Tibial artery (tissue), 4 donors: ENCODE measurements around the gene CEP72.
"Not testable (repeated sequence)": the region's sequence is repeated elsewhere in the genome, so short reads cannot be mapped to it uniquely, and the experiment has no call there.

ENCODE experiments used
- DNase-seq, 2 donors: peaks; one replicate each; pipeline ENCODE4 v3.0.0-alpha.2; 2019
- H3K27ac ChIP-seq, 2 donors: fragments of 200-600 bp; sonication (generic) in 1 of 2; 1 replicate in 1 of 2; 2 replicates in 1 of 2; pipeline ENCODE4 v1.5.1; 2018 to 2019; ENCODE audit warnings: mild to moderate bottlenecking in 1 of 2
- H3K27me3 ChIP-seq, 2 donors: fragments of 200-600 bp; sonication (generic) in 1 of 2; one replicate each; pipeline versions ENCODE4 v1.5.1 to v1.6.0; 2016 to 2019
- H3K36me3 ChIP-seq, 3 donors: fragments of 200-600 bp; sonication (generic) in 2 of 3; one replicate each; pipeline ENCODE4 v1.5.1; 2016 to 2019; ENCODE audit warnings: mild to moderate bottlenecking in 2 of 3
- H3K4me1 ChIP-seq, 4 donors: fragments of 200-600 bp; sonication (generic) in 2 of 4; 1 replicate in 3 of 4; 2 replicates in 1 of 4; pipeline ENCODE4 v1.5.1; 2016 to 2019
- H3K4me3 ChIP-seq, 2 donors: fragments of 200-600 bp; sonication (generic) in 1 of 2; 1 replicate in 1 of 2; 2 replicates in 1 of 2; pipeline ENCODE4 v1.5.1; 2018 to 2019; ENCODE audit warnings: mild to moderate bottlenecking in 2 of 2
- H3K9me3 ChIP-seq, 3 donors: fragments of 200-600 bp; sonication (generic) in 1 of 3; one replicate each; pipeline ENCODE4 v1.5.1; 2016 to 2019
- CTCF ChIP-seq, 2 experiments: fragments of 200-600 bp in 1 of 2; fragments of 450-650 bp in 1 of 2; IDR thresholded peaks; one replicate each; pipeline ENCODE4 v1.5.1; 2017 to 2019; ENCODE audit warnings: antibody characterized with exemption in 2 of 2, mild to moderate bottlenecking in 1 of 2, moderate library complexity in 1 of 2
- intact Hi-C: fragments of 100-400 bp; cut with DNase I; formaldehyde crosslinking; loops from one replicate; pipeline ENCODE4 v1.15.0; 2023; ENCODE audit warnings: low total_unique reads

The CEP72 gene

GRCh38 chr5:683551-684481 lies 71.7 kb downstream of the CEP72 start:
- Histone ChIP-seq H3K9me3 (no peaks in the 10 kb centered on the region), H3K27ac (no peak overlapping the region), H3K4me3 (no peak overlapping the region), H3K27me3 (no peaks in the 10 kb centered on the region), H3K36me3 (no peaks in the 10 kb centered on the region), H3K4me1 (no peaks in the 10 kb centered on the region)
- TF ChIP-seq CTCF (IDR thresholded peaks at IDR 0.05): no peak
- DNase-seq: no peak
- intact Hi-C loops: no loop called here

- no peak overlapping the region for H3K4me3 ChIP-seq
- no peaks in the 10 kb centered on the region for H3K9me3 ChIP-seq
- intact Hi-C loops: no loop called here
- TF ChIP-seq CTCF (IDR thresholded peaks at IDR 0.05): no peak
- H3K27me3 ChIP-seq: no peaks in the 10 kb centered on the region
- H3K4me1 ChIP-seq: no peaks in the 10 kb centered on the region
- no peak for DNase-seq
- H3K27ac ChIP-seq: no peak overlapping the region
- H3K36me3 ChIP-seq: no peaks in the 10 kb centered on the region
Measured at GRCh38 chr5:684751-685216, 72.6 kb downstream of the CEP72 start.

GRCh38 chr5:685262-686171 lies 73.4 kb downstream of the CEP72 start:
- intact Hi-C loops: no loop called here
- Histone ChIP-seq H3K27me3 (no peaks in the 10 kb centered on the region), H3K4me3 (no peak overlapping the region), H3K27ac (no peak overlapping the region), H3K9me3 (no peaks in the 10 kb centered on the region), H3K4me1 (no peaks in the 10 kb centered on the region), H3K36me3 (no peaks in the 10 kb centered on the region)
- TF ChIP-seq CTCF (IDR thresholded peaks at IDR 0.05): no peak
- no peak for DNase-seq

GRCh38 chr5:686172-686523 lies 74.0 kb downstream of the CEP72 start:
- H3K27me3 ChIP-seq, H3K36me3 ChIP-seq, H3K27ac ChIP-seq, H3K4me1 ChIP-seq, H3K9me3 ChIP-seq, intact Hi-C loops, H3K4me3 ChIP-seq, DNase-seq: not testable (repeated sequence)

- H3K36me3 ChIP-seq, H3K9me3 ChIP-seq, H3K4me3 ChIP-seq, intact Hi-C loops, H3K4me1 ChIP-seq, H3K27me3 ChIP-seq, DNase-seq, H3K27ac ChIP-seq: not testable (repeated sequence)
Measured at GRCh38 chr5:686936-687335, 74.8 kb downstream of the CEP72 start.

- intact Hi-C loops, H3K4me1 ChIP-seq, H3K27me3 ChIP-seq, H3K36me3 ChIP-seq, H3K4me3 ChIP-seq, H3K27ac ChIP-seq, DNase-seq, H3K9me3 ChIP-seq: not testable (repeated sequence)
Measured at GRCh38 chr5:688348-689010, 76.3 kb downstream of the CEP72 start.

- H3K27ac ChIP-seq, H3K36me3 ChIP-seq, H3K27me3 ChIP-seq, H3K9me3 ChIP-seq, DNase-seq, H3K4me1 ChIP-seq, H3K4me3 ChIP-seq: not testable (repeated sequence)
- intact Hi-C loops: loop anchor here (5.0 kb wide), 1 partner anchor 92 kb away; the partner anchor contains the start of gene ZDHHC11B
Measured at GRCh38 chr5:690293-690692, 78.2 kb downstream of the CEP72 start.

- DNase-seq, H3K36me3 ChIP-seq, H3K27ac ChIP-seq, H3K27me3 ChIP-seq, H3K9me3 ChIP-seq, H3K4me1 ChIP-seq: not testable (repeated sequence)
- intact Hi-C loops: loop anchor here (5.0 kb wide), 1 partner anchor 91 kb away; the partner anchor contains the start of gene ZDHHC11B
- H3K4me3 ChIP-seq: peak overlapping the region in 1 of 2 donors; percentile 18
Measured at GRCh38 chr5:691049-691448, 78.9 kb downstream of the CEP72 start.
